ENCODE data around the gene ABCC2. TPM values are rescaled to one million over a fixed set of nuclear protein-coding genes. Genes with fewer than 3 reads are reported as not detected.

ABCC2 gene
- polyA plus RNA-seq, 1 donor from 2014 or later: 2.0 TPM

- no peaks in the 10 kb centered on the region for H3K36me3 ChIP-seq (ENCODE audit: insufficient read depth, low read length)
- H3K79me2 ChIP-seq (replicated peaks; ENCODE audit: insufficient read depth, low read length): no peaks in the 10 kb centered on the region
- no peak overlapping the region for H3K4me2 ChIP-seq (ENCODE audit: low read length)
- H3K4me3 ChIP-seq (ENCODE audit: low read length): no peak overlapping the region
- no peak for TF ChIP-seq EP300 (conservative IDR thresholded peaks at IDR 0.05; ENCODE audit: poor library complexity, severe bottlenecking)
- no peak for TF ChIP-seq CTCF (IDR thresholded peaks at IDR 0.05; ENCODE audit: poor library complexity, severe bottlenecking)
- no peak for TF ChIP-seq MXI1 (conservative IDR thresholded peaks at IDR 0.05; ENCODE audit: poor library complexity, severe bottlenecking)
- no peak for TF ChIP-seq SMC3 (conservative IDR thresholded peaks at IDR 0.05; ENCODE audit: poor library complexity)
- no peak for TF ChIP-seq TAF1 (IDR thresholded peaks at IDR 0.05; ENCODE audit: low read depth)
- TF ChIP-seq RAD21 (conservative IDR thresholded peaks at IDR 0.05): no peak
- no peak for TF ChIP-seq POLR2AphosphoS5 (IDR thresholded peaks at IDR 0.05)
- no peak for TF ChIP-seq REST (IDR thresholded peaks at IDR 0.05; ENCODE audit: borderline replicate concordance)
- TF ChIP-seq EZH2 (IDR thresholded peaks at IDR 0.05; ENCODE audit: borderline replicate concordance, insufficient read depth, low read length, poor library complexity, severe bottlenecking): no peak
- no peaks in the 10 kb centered on the region for H3K9me2 ChIP-seq (ENCODE audit: insufficient read depth, low read length)
- no peaks in the 10 kb centered on the region for H3K9me3 ChIP-seq (ENCODE audit: low read length)
- H3K9ac ChIP-seq (ENCODE audit: low read length): no peak overlapping the region
- H2AFZ ChIP-seq (ENCODE audit: low read depth, low read length): no peak overlapping the region
- H3F3A ChIP-seq (ENCODE audit: insufficient read depth, low read length, poor library complexity, severe bottlenecking): no peaks in the 10 kb centered on the region
- no peaks in the 10 kb centered on the region for H3K27me3 ChIP-seq (ENCODE audit: insufficient read depth, low read depth, low read length)
- no peaks in the 10 kb centered on the region for H4K20me1 ChIP-seq (ENCODE audit: insufficient read depth)
- H3K27ac ChIP-seq (ENCODE audit: low read length): no peak overlapping the region
Observed at GRCh38 chr10:99798031-99798430, 15.6 kb downstream of the ABCC2 start.

GRCh38 chr10:99798920-99799319 lies 16.5 kb downstream of the ABCC2 start:
- Histone ChIP-seq H3K9me3 (ENCODE audit: low read length) (no peaks in the 10 kb centered on the region), H3K9ac (ENCODE audit: low read length) (no peak overlapping the region), H3K4me2 (ENCODE audit: low read length) (no peak overlapping the region), H3K27me3 (ENCODE audit: insufficient read depth, low read depth, low read length) (no peaks in the 10 kb centered on the region), H3K27ac (ENCODE audit: low read length) (no peak overlapping the region), H3F3A (ENCODE audit: insufficient read depth, low read length, poor library complexity, severe bottlenecking) (no peaks in the 10 kb centered on the region), H2AFZ (ENCODE audit: low read depth, low read length) (no peak overlapping the region), H3K4me3 (ENCODE audit: low read length) (no peak overlapping the region), H3K9me2 (ENCODE audit: insufficient read depth, low read length) (no peaks in the 10 kb centered on the region), H4K20me1 (ENCODE audit: insufficient read depth) (no peaks in the 10 kb centered on the region), H3K36me3 (ENCODE audit: insufficient read depth, low read length) (no peaks in the 10 kb centered on the region), H3K79me2 (replicated peaks; ENCODE audit: insufficient read depth, low read length) (no peaks in the 10 kb centered on the region)
- no peak for TF ChIP-seq EP300 (conservative IDR thresholded peaks at IDR 0.05; ENCODE audit: poor library complexity, severe bottlenecking)
- TF ChIP-seq CTCF (IDR thresholded peaks at IDR 0.05; ENCODE audit: poor library complexity, severe bottlenecking): no peak
- TF ChIP-seq RAD21 (conservative IDR thresholded peaks at IDR 0.05): no peak
- TF ChIP-seq REST (IDR thresholded peaks at IDR 0.05; ENCODE audit: borderline replicate concordance): no peak
- TF ChIP-seq SMC3 (conservative IDR thresholded peaks at IDR 0.05; ENCODE audit: poor library complexity): no peak
- TF ChIP-seq POLR2AphosphoS5 (IDR thresholded peaks at IDR 0.05): no peak
- no peak for TF ChIP-seq MXI1 (conservative IDR thresholded peaks at IDR 0.05; ENCODE audit: poor library complexity, severe bottlenecking)
- TF ChIP-seq EZH2 (IDR thresholded peaks at IDR 0.05; ENCODE audit: borderline replicate concordance, insufficient read depth, low read length, poor library complexity, severe bottlenecking): no peak
- TF ChIP-seq TAF1 (IDR thresholded peaks at IDR 0.05; ENCODE audit: low read depth): no peak
